ENCODE data around the gene TMEM132D. TPM values are rescaled to one million over a fixed set of nuclear protein-coding genes. Genes with fewer than 3 reads are reported as not detected.

The TMEM132D gene
- total RNA-seq, 4 donors from 2014 or later = 0.15 to 0.94 TPM; not detected in 2

DNA sequence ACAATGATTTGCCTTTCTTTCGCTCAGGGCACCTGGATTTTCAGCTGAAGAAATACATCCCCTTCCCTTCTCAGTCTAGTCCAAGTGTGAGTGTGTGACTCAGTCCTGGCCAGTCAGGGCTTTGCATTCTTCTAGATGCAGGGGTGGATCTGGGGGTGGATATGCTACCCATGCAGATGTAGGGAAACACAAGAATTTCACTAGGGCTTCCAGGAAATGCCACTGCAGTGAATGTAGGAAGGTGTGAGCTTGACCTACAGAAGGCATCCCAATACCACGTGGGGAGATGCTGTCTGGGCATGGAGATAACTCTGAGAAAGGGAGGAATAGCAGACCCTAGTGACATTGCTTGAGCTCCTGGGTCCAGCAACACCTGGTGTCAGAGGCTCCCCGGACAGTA, 646.3 kb downstream of the TMEM132D start:
- Histone ChIP-seq H3K4me1 (no peaks in the 10 kb centered on the region), H3K36me3 (no peaks in the 10 kb centered on the region), H3K27me3 (no peaks in the 10 kb centered on the region), H3K9me3 (no peaks in the 10 kb centered on the region), H3K4me3 (no peak overlapping the region), H3K27ac (no peak overlapping the region)
- 83% methylated on average over 1 of the region's 3 CpGs; no CpG with 5 or more reads in 1 of the 2 donors for WGBS, 2 donors (ENCODE audit: low coverage in 1 of 2)
- no peak for ATAC-seq
- TF ChIP-seq EP300 (IDR thresholded peaks at IDR 0.05) = no peak
- TF ChIP-seq, protein P1, sequence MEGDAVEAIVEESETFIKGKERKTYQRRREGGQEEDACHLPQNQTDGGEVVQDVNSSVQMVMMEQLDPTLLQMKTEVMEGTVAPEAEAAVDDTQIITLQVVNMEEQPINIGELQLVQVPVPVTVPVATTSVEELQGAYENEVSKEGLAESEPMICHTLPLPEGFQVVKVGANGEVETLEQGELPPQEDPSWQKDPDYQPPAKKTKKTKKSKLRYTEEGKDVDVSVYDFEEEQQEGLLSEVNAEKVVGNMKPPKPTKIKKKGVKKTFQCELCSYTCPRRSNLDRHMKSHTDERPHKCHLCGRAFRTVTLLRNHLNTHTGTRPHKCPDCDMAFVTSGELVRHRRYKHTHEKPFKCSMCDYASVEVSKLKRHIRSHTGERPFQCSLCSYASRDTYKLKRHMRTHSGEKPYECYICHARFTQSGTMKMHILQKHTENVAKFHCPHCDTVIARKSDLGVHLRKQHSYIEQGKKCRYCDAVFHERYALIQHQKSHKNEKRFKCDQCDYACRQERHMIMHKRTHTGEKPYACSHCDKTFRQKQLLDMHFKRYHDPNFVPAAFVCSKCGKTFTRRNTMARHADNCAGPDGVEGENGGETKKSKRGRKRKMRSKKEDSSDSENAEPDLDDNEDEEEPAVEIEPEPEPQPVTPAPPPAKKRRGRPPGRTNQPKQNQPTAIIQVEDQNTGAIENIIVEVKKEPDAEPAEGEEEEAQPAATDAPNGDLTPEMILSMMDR (IDR thresholded peaks at IDR 0.05) = no peak
- no peak for TF ChIP-seq POLR2A (IDR thresholded peaks at IDR 0.05)
- no peak for TF ChIP-seq POLR2AphosphoS5 (IDR thresholded peaks at IDR 0.05)

DNA sequence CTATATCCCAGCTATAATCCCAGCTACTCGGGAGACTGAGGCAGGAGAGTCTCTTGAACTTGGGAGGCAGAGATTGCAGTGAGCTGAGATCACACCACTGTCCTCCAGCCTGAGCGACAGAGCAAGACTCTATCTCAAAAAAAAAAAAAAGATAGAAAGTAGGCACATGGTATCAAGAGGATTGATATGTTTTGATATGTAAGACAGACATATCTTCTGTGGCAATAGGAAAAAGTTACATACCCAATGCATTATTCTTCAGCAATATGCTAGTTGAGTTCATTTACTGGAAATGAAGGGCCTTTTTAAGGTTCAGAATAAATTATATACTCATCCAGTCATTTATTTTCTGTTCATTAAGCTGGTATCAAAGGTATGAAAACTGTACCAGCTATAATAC, 657.2 kb downstream of the TMEM132D start:
- WGBS, 2 donors (ENCODE audit: low coverage in 1 of 2) = 75% methylated on average over 2 of the region's 2 CpGs; no CpG with 5 or more reads in 1 of the 2 donors
- Histone ChIP-seq H3K36me3 (no peaks in the 10 kb centered on the region), H3K4me1 (no peaks in the 10 kb centered on the region), H3K9me3 (peaks cover 0 to 4% (median 0%) of the 10 kb centered on the region in 3 donors), H3K27ac (no peak overlapping the region), H3K27me3 (peaks cover 4% of the 10 kb centered on the region), H3K4me3 (no peak overlapping the region)
- TF ChIP-seq POLR2AphosphoS5 (IDR thresholded peaks at IDR 0.05) (no peak), POLR2A (IDR thresholded peaks at IDR 0.05) (no peak), EP300 (IDR thresholded peaks at IDR 0.05) (no peak)
- TF ChIP-seq, protein P1 (IDR thresholded peaks at IDR 0.05) = no peak
- ATAC-seq = no peak

DNA sequence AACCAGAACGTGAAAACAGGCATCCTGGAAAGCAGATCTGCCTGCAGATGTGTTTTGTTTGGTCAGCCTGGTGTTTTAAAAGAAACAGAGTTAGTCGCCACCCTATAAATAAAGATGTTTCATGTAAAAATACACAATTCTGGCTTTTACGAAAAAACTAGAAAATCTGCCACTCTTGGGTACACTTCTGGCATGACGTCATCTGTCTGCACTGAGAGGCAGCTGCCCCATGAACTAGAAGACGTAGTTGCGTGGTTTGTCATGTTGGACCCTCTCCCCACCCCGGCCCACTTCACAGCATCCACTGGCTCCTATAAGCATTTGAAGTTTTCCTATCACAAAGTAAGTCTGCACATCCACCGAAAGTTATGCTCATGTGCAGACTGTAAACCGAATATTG, 658.1 kb downstream of the TMEM132D start:
- Histone ChIP-seq H3K27me3 (peaks cover 4% of the 10 kb centered on the region), H3K27ac (no peak overlapping the region), H3K4me3 (no peak overlapping the region), H3K4me1 (no peaks in the 10 kb centered on the region), H3K9me3 (peaks cover 0 to 4% (median 0%) of the 10 kb centered on the region in 3 donors), H3K36me3 (no peaks in the 10 kb centered on the region)
- ATAC-seq = no peak
- 64 to 77% methylated on average over 5 to 9 of the region's 9 CpGs for WGBS, 2 donors (ENCODE audit: low coverage in 1 of 2)
- TF ChIP-seq, protein P1 (IDR thresholded peaks at IDR 0.05) = no peak
- TF ChIP-seq EP300 (IDR thresholded peaks at IDR 0.05) = no peak
- TF ChIP-seq POLR2AphosphoS5 (IDR thresholded peaks at IDR 0.05) = no peak
- TF ChIP-seq POLR2A (IDR thresholded peaks at IDR 0.05) = no peak

DNA sequence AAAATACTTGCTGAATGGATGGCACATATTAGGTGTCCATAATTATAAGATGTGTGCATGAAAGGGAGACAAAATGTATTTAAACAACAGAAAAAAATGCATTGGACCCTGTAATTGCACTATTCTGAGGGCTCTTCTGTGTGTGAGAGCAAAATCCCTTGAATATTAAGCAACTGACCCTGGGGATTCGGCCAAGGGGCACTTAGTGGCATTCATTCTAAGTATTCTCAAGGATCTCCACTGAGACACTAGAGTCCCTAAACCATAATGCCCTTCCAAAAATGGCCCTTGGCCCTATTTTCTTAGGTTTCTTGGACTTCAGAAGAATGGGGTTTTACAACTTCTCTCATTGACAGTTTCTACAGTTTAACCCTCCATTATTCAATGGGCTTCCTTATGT, 662.0 kb downstream of the TMEM132D start:
- TF ChIP-seq, protein P1 (IDR thresholded peaks at IDR 0.05) = no peak
- no peak for TF ChIP-seq POLR2A (IDR thresholded peaks at IDR 0.05)
- H3K27ac ChIP-seq = no peak overlapping the region
- 61% methylated on average over 1 of the region's 1 CpG; no CpG with 5 or more reads in 1 of the 2 donors for WGBS, 2 donors (ENCODE audit: low coverage in 1 of 2)
- H3K27me3 ChIP-seq = no peaks in the 10 kb centered on the region
- ATAC-seq = no peak
- no peaks in the 10 kb centered on the region for H3K36me3 ChIP-seq
- no peak overlapping the region for H3K4me3 ChIP-seq
- no peaks in the 10 kb centered on the region for H3K4me1 ChIP-seq
- H3K9me3 ChIP-seq = peaks cover 0 to 11% (median 0%) of the 10 kb centered on the region in 3 donors

DNA sequence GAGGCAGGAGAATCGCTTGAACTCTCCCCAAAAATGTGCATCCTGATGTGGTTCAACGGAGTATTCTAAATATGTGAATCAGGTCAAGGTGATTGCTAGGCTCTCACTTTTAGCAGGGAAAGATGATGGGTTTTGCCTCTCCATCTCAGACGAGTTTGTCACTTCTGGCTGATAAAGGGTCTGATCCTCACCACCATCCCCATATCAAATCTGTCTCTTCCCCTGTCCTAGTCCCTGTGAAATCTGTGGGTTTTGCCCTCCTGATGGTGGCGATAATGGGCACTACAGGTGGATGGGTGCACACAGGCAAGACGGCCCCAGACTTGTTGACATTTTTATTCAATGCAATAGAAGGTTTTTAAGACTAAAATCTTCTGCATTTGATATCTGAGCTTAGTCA, 665.9 kb downstream of the TMEM132D start:
- no peaks in the 10 kb centered on the region for H3K27me3 ChIP-seq
- WGBS, 2 donors (ENCODE audit: low coverage in 1 of 2) = 56 to 81% methylated on average over 3 to 5 of the region's 5 CpGs
- H3K36me3 ChIP-seq = no peaks in the 10 kb centered on the region
- TF ChIP-seq EP300 (IDR thresholded peaks at IDR 0.05) = no peak
- TF ChIP-seq, protein P1 (IDR thresholded peaks at IDR 0.05) = no peak
- no peak for TF ChIP-seq POLR2AphosphoS5 (IDR thresholded peaks at IDR 0.05)
- no peak for TF ChIP-seq POLR2A (IDR thresholded peaks at IDR 0.05)
- ATAC-seq = no peak
- no peak overlapping the region for H3K4me3 ChIP-seq
- H3K4me1 ChIP-seq = no peaks in the 10 kb centered on the region
- H3K9me3 ChIP-seq = peaks cover 0 to 11% (median 0%) of the 10 kb centered on the region in 3 donors
- no peak overlapping the region for H3K27ac ChIP-seq

Measured in gastroesophageal sphincter (tissue), 4 donors.